IPS-15b (cell line): ENCODE measurements around the gene MREG.

ENCODE experiments used
- H3K27me3 ChIP-seq: one replicate; pipeline ENCODE4 v1.6.1; 2013; ENCODE audit warnings: low read length; ENCODE audit not compliant: control insufficient read depth, insufficient read depth
- H3K36me3 ChIP-seq: one replicate; pipeline ENCODE4 v1.6.1; 2013; ENCODE audit warnings: low read length; ENCODE audit not compliant: control insufficient read depth, insufficient read depth
- H3K4me1 ChIP-seq: one replicate; pipeline ENCODE4 v1.6.1; 2013; ENCODE audit warnings: mild to moderate bottlenecking, low read length; ENCODE audit not compliant: control insufficient read depth, insufficient read depth
- H3K4me3 ChIP-seq: one replicate; pipeline ENCODE4 v1.5.1; 2013; ENCODE audit warnings: low read depth, low read length
- H3K9ac ChIP-seq: one replicate; pipeline ENCODE4 v1.6.1; 2013; ENCODE audit warnings: low read depth, mild to moderate bottlenecking, low read length
- H3K9me3 ChIP-seq: one replicate; pipeline ENCODE4 v1.6.1; 2013; ENCODE audit warnings: mild to moderate bottlenecking, low read length; ENCODE audit not compliant: control insufficient read depth, insufficient read depth

Gene MREG

GRCh38 chr2:216041438-216041837 is 28.1 kb upstream of the MREG start:
- H3K9ac ChIP-seq: no peak overlapping the region
- no peaks in the 10 kb centered on the region for H3K9me3 ChIP-seq
- H3K27me3 ChIP-seq: no peaks in the 10 kb centered on the region
- peaks cover 4% of the 10 kb centered on the region for H3K36me3 ChIP-seq
- no peaks in the 10 kb centered on the region for H3K4me1 ChIP-seq
- no peak overlapping the region for H3K4me3 ChIP-seq

- H3K4me3 ChIP-seq: no peak overlapping the region
- no peaks in the 10 kb centered on the region for H3K27me3 ChIP-seq
- H3K9me3 ChIP-seq: no peaks in the 10 kb centered on the region
- H3K9ac ChIP-seq: no peak overlapping the region
- H3K36me3 ChIP-seq: peaks cover 4% of the 10 kb centered on the region
- no peaks in the 10 kb centered on the region for H3K4me1 ChIP-seq
These were observed 26.6 kb upstream of the MREG start for GRCh38 chr2:216039918-216040317.

- H3K4me3 ChIP-seq: no peak overlapping the region
- no peak overlapping the region for H3K9ac ChIP-seq
- H3K36me3 ChIP-seq: peaks cover 4% of the 10 kb centered on the region
- no peaks in the 10 kb centered on the region for H3K27me3 ChIP-seq
- no peaks in the 10 kb centered on the region for H3K9me3 ChIP-seq
- H3K4me1 ChIP-seq: no peaks in the 10 kb centered on the region
These were observed 20.7 kb upstream of the MREG start for GRCh38 chr2:216034065-216034464.

GRCh38 chr2:216033403-216033802 is 20.1 kb upstream of the MREG start:
- no peaks in the 10 kb centered on the region for H3K4me1 ChIP-seq
- H3K27me3 ChIP-seq: no peaks in the 10 kb centered on the region
- no peak overlapping the region for H3K4me3 ChIP-seq
- H3K9me3 ChIP-seq: no peaks in the 10 kb centered on the region
- peaks cover 4% of the 10 kb centered on the region for H3K36me3 ChIP-seq
- H3K9ac ChIP-seq: no peak overlapping the region

- Histone ChIP-seq H3K4me3 (no peak overlapping the region), H3K9ac (no peak overlapping the region), H3K27me3 (no peaks in the 10 kb centered on the region), H3K4me1 (no peaks in the 10 kb centered on the region), H3K9me3 (no peaks in the 10 kb centered on the region), H3K36me3 (peaks cover 4% of the 10 kb centered on the region)
These were observed 18.8 kb upstream of the MREG start for GRCh38 chr2:216031960-216032689.

GRCh38 chr2:216030216-216030615 is 16.9 kb upstream of the MREG start:
- H3K4me1 ChIP-seq: no peaks in the 10 kb centered on the region
- no peak overlapping the region for H3K4me3 ChIP-seq
- H3K27me3 ChIP-seq: no peaks in the 10 kb centered on the region
- H3K36me3 ChIP-seq: peaks cover 4% of the 10 kb centered on the region
- no peak overlapping the region for H3K9ac ChIP-seq
- H3K9me3 ChIP-seq: no peaks in the 10 kb centered on the region

GRCh38 chr2:216029416-216030129 is 16.2 kb upstream of the MREG start:
- Histone ChIP-seq H3K36me3 (peaks cover 4% of the 10 kb centered on the region), H3K27me3 (no peaks in the 10 kb centered on the region), H3K4me1 (no peaks in the 10 kb centered on the region), H3K9ac (no peak overlapping the region), H3K4me3 (no peak overlapping the region), H3K9me3 (no peaks in the 10 kb centered on the region)

GRCh38 chr2:216024779-216025336 is 11.5 kb upstream of the MREG start:
- H3K9ac ChIP-seq: no peak overlapping the region
- no peaks in the 10 kb centered on the region for H3K9me3 ChIP-seq
- no peaks in the 10 kb centered on the region for H3K4me1 ChIP-seq
- no peak overlapping the region for H3K4me3 ChIP-seq
- peaks cover 4% of the 10 kb centered on the region for H3K36me3 ChIP-seq
- no peaks in the 10 kb centered on the region for H3K27me3 ChIP-seq

GRCh38 chr2:216023055-216023648 is 9.8 kb upstream of the MREG start:
- H3K4me3 ChIP-seq: no peak overlapping the region
- H3K4me1 ChIP-seq: no peaks in the 10 kb centered on the region
- H3K9ac ChIP-seq: no peak overlapping the region
- no peaks in the 10 kb centered on the region for H3K9me3 ChIP-seq
- H3K36me3 ChIP-seq: no peaks in the 10 kb centered on the region
- no peaks in the 10 kb centered on the region for H3K27me3 ChIP-seq

GRCh38 chr2:216021768-216022565 is 8.6 kb upstream of the MREG start:
- Histone ChIP-seq H3K27me3 (no peaks in the 10 kb centered on the region), H3K9me3 (no peaks in the 10 kb centered on the region), H3K9ac (no peak overlapping the region), H3K4me3 (no peak overlapping the region), H3K4me1 (no peaks in the 10 kb centered on the region), H3K36me3 (no peaks in the 10 kb centered on the region)

GRCh38 chr2:216018709-216019108 is 5.4 kb upstream of the MREG start:
- H3K9ac ChIP-seq: no peak overlapping the region
- H3K4me1 ChIP-seq: peaks cover 2% of the 10 kb centered on the region
- no peak overlapping the region for H3K4me3 ChIP-seq
- no peaks in the 10 kb centered on the region for H3K36me3 ChIP-seq
- H3K27me3 ChIP-seq: no peaks in the 10 kb centered on the region
- H3K9me3 ChIP-seq: no peaks in the 10 kb centered on the region
